ENCODE data around the gene ASCL3.

- no peak for TF ChIP-seq POLR2AphosphoS5 (IDR thresholded peaks at IDR 0.05)
- TF ChIP-seq CTCF (IDR thresholded peaks at IDR 0.05 in 8 of 11, conservative IDR thresholded peaks at IDR 0.05 in 3 of 11): no peak
Measured at GRCh38 chr11:8989453-8989852, 46.6 kb upstream of the ASCL3 start.

Measured in spleen (tissue), 7 donors.